ENCODE results near the gene INSR.

The INSR gene

GRCh38 chr19:7294558-7295212, 471 bp upstream of the INSR start:
- peak; percentile 72 for DNase-seq

GRCh38 chr19:7292950-7293761, 1.1 kb downstream of the INSR start:
- DNase-seq: no peak

GRCh38 chr19:7292352-7292949, 1.8 kb downstream of the INSR start:
- DNase-seq: no peak

GRCh38 chr19:7288977-7289376, 5.2 kb downstream of the INSR start:
- no peak for DNase-seq

GRCh38 chr19:7288131-7288530, 6.1 kb downstream of the INSR start:
- no peak for DNase-seq

- no peak for DNase-seq
These were observed 6.5 kb downstream of the INSR start for GRCh38 chr19:7287722-7288121.

GRCh38 chr19:7280940-7281666, 13.1 kb downstream of the INSR start:
- no peak for DNase-seq

- no peak for DNase-seq
These were observed 21.2 kb downstream of the INSR start for GRCh38 chr19:7272856-7273578.

- no peak for DNase-seq
These were observed 25.5 kb downstream of the INSR start for GRCh38 chr19:7268705-7269098.

GRCh38 chr19:7267792-7268704, 26.2 kb downstream of the INSR start:
- no peak for DNase-seq

GRCh38 chr19:7266832-7267231, 27.4 kb downstream of the INSR start:
- DNase-seq: no peak

GRCh38 chr19:7265963-7266362, 28.3 kb downstream of the INSR start:
- no peak for DNase-seq

- DNase-seq: no peak
These were observed 29.4 kb downstream of the INSR start for GRCh38 chr19:7264858-7265257.

- no peak for DNase-seq
These were observed 30.7 kb downstream of the INSR start for GRCh38 chr19:7263521-7263920.

- no peak for DNase-seq
These were observed 31.1 kb downstream of the INSR start for GRCh38 chr19:7263066-7263465.

- DNase-seq: no peak
These were observed 31.7 kb downstream of the INSR start for GRCh38 chr19:7262470-7262869.

GRCh38 chr19:7260161-7260560, 34.1 kb downstream of the INSR start:
- no peak for DNase-seq

GRCh38 chr19:7258840-7259395, 35.3 kb downstream of the INSR start:
- DNase-seq: no peak

GRCh38 chr19:7258041-7258839, 36.0 kb downstream of the INSR start:
- no peak for DNase-seq
